Liver (tissue), 9 donors: ENCODE measurements around the gene RUNDC1. TPM values are rescaled to one million over a fixed set of nuclear protein-coding genes. Genes with fewer than 3 reads are reported as not detected.

Experiments
- DNase-seq: peaks from one replicate; pipeline ENCODE4 v3.0.0-alpha.2; 2017; ENCODE audit warnings: low spot score
- H3K27ac ChIP-seq, 2 donors: one replicate each; pipeline ENCODE4 v1.7.0; 2013; ENCODE audit warnings: inconsistent platforms in 2 of 2, low read length in 2 of 2, control low read depth in 1 of 2, low read depth in 1 of 2, mild to moderate bottlenecking in 1 of 2
- H3K27me3 ChIP-seq, 4 donors: one replicate each; pipeline versions ENCODE4 v1.6.1 to v1.7.0; 2013; ENCODE audit warnings: low read length in 3 of 4, inconsistent platforms in 1 of 4, mild to moderate bottlenecking in 1 of 4, moderate library complexity in 1 of 4; ENCODE audit not compliant: control insufficient read depth in 4 of 4, insufficient read depth in 4 of 4
- H3K36me3 ChIP-seq, 4 donors: one replicate each; pipeline versions ENCODE4 v1.6.1 to v1.7.0; 2013; ENCODE audit warnings: low read length in 3 of 4, mild to moderate bottlenecking in 3 of 4, low read depth in 1 of 4, moderate library complexity in 1 of 4; ENCODE audit not compliant: control insufficient read depth in 4 of 4, insufficient read depth in 3 of 4
- H3K4me1 ChIP-seq, 4 donors: one replicate each; pipeline versions ENCODE4 v1.6.1 to v1.7.0; 2013; ENCODE audit warnings: low read length in 3 of 4, mild to moderate bottlenecking in 3 of 4, moderate library complexity in 1 of 4; ENCODE audit not compliant: control insufficient read depth in 4 of 4, insufficient read depth in 4 of 4
- H3K4me3 ChIP-seq, 3 donors: one replicate each; pipeline versions ENCODE4 v1.6.1 to v1.7.0; 2013; ENCODE audit warnings: low read length in 3 of 3, control low read depth in 1 of 3, low read depth in 1 of 3, mild to moderate bottlenecking in 1 of 3
- H3K9ac ChIP-seq, 2 donors: one replicate each; pipeline ENCODE4 v1.7.0; 2013; ENCODE audit warnings: low read length in 2 of 2, mild to moderate bottlenecking in 2 of 2, moderate library complexity in 2 of 2, control low read depth in 1 of 2, low read depth in 1 of 2
- H3K9me3 ChIP-seq, 4 donors: one replicate each; pipeline versions ENCODE4 v1.6.1 to v1.7.0; 2013; ENCODE audit warnings: low read length in 3 of 4; ENCODE audit not compliant: control insufficient read depth in 4 of 4
- ATF3 ChIP-seq: IDR thresholded peaks from 2 replicates; pipeline ENCODE4 v1.6.1; 2016; ENCODE audit warnings: antibody characterized with exemption
- EGR1 ChIP-seq, 2 donors: IDR thresholded peaks; 2 replicates each; pipeline ENCODE4 v1.6.1; 2016 to 2018; ENCODE audit warnings: antibody characterized with exemption in 2 of 2, low read depth in 2 of 2
- FOXA1 ChIP-seq: IDR thresholded peaks from 2 replicates; pipeline ENCODE4 v1.6.1; 2016; ENCODE audit warnings: antibody characterized with exemption
- FOXA2 ChIP-seq: IDR thresholded peaks from 2 replicates; pipeline ENCODE4 v1.6.1; 2016; ENCODE audit warnings: antibody characterized with exemption
- HNF4A ChIP-seq, 2 donors: conservative IDR thresholded peaks; 2 replicates each; pipeline ENCODE4 v1.6.1; 2016; ENCODE audit warnings: antibody characterized with exemption in 2 of 2, mild to moderate bottlenecking in 2 of 2
- HNF4G ChIP-seq: IDR thresholded peaks from 2 replicates; pipeline ENCODE4 v1.6.1; 2016; ENCODE audit warnings: antibody characterized with exemption
- NR2F2 ChIP-seq: IDR thresholded peaks from 2 replicates; pipeline ENCODE4 v1.6.1; 2016; ENCODE audit warnings: antibody characterized with exemption
- RAD21 ChIP-seq, 2 donors: IDR thresholded peaks; 2 replicates each; pipeline ENCODE4 v1.6.1; 2016; ENCODE audit warnings: antibody characterized with exemption in 2 of 2, mild to moderate bottlenecking in 2 of 2
- REST ChIP-seq: IDR thresholded peaks from 2 replicates; pipeline ENCODE4 v1.6.1; 2016; ENCODE audit warnings: antibody characterized with exemption, mild to moderate bottlenecking
- RXRA ChIP-seq, 2 donors: IDR thresholded peaks; 2 replicates each; pipeline ENCODE4 v1.6.1; 2017 to 2018; ENCODE audit warnings: antibody characterized with exemption in 2 of 2, mild to moderate bottlenecking in 1 of 2
- SP1 ChIP-seq: IDR thresholded peaks from 2 replicates; pipeline ENCODE4 v1.6.1; 2018; ENCODE audit warnings: antibody characterized with exemption, mild to moderate bottlenecking
- TAF1 ChIP-seq: conservative IDR thresholded peaks from 2 replicates; pipeline ENCODE4 v1.6.1; 2016; ENCODE audit warnings: antibody characterized with exemption, mild to moderate bottlenecking
- YY1 ChIP-seq: IDR thresholded peaks from 2 replicates; pipeline ENCODE4 v1.6.1; 2016; ENCODE audit warnings: antibody characterized with exemption, mild to moderate bottlenecking
- ZBTB33 ChIP-seq: IDR thresholded peaks from 2 replicates; pipeline ENCODE4 v1.6.1; 2016; ENCODE audit warnings: antibody characterized with exemption
- WGBS: extraction: QIAGEN DNeasy Blood & Tissue Kit; methylation state at CpG from one replicate; pipeline ENCODE4 v1.1.7; 2013; 5-methylcytosine and 5-hydroxymethylcytosine counted together
- polyA plus RNA-seq, 2 donors: library from polyadenylated mRNA; stranded (reverse) in 1 of 2; unstranded in 1 of 2; fragments of 200-250 nt in 1 of 2; fragments of >200 nt in 1 of 2; fragmentation: Nextera tagmentation in 1 of 2; extraction: Ambion mirVana in 1 of 2; gene quantifications; one replicate each; pipeline versions ENCODE4 v1.2.1 to v1.2.3, GENCODE V29; 2013 to 2015
- total RNA-seq, 2 donors: library from RNA; depleted of rRNA; stranded (reverse); fragments of >200 nt; gene quantifications; one replicate each; pipeline ENCODE4 v1.2.3, GENCODE V29; 2014
- donor health status: healthy.
- donor health status: healthy.
- donor health status: healthy.
- donor health status: healthy.
- donor health status: healthy.

The RUNDC1 gene
- total and polyA plus RNA-seq, 4 donors = 2.9 to 8.1 (median 4.4) TPM

DNA sequence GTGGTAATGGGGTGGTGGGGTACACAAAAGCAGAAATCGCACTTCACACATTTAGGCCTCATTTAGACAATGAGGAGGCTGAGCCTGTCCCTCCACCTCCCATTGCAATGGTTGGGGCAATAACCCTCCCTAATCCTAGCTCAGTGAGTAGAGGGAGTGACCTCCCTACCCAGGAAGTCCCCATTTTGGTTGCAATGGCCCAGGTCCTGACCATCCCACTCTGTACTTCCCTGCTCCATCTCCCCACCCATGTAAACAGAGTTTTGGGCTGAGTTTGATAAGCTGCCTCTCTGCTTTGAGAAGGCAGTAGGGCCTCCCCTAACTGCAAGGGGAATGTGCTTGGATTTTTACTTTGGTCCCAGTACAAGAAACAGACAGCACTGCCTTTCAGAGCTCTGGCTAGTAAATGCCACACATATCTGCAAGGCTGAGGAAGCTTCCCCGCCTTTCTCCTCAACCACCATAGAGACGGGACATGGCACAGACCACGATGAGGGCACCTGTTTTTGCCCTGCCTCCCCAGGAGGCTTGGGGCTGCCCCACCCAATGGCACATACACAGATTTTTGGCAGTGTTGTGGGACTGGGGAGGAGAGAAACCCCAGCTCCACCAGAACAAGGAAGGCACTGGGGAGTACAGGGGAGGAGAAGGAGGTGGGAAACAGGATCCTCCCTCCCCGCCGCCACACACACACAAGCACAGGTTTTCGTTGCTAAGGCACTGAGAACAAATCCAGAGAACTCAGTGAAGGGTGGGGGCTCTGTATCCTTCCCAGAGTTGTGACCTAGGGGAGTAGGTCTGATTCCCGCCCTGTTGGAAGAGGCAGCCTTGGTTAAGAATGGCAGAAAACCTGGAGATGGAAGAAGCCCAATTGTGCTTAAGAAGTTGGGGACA, 34.5 kb downstream of the RUNDC1 start:
- Histone ChIP-seq H3K4me3 (no peak overlapping the region), H3K27me3 (no peaks in the 10 kb centered on the region), H3K36me3 (peaks cover 0 to 28% (median 10%) of the 10 kb centered on the region in 4 donors), H3K9me3 (no peaks in the 10 kb centered on the region), H3K9ac (no peak overlapping the region), H3K27ac (peak overlapping the region; percentile 18 to 55), H3K4me1 (peaks cover 0 to 17% (median 11%) of the 10 kb centered on the region in 4 donors)
- WGBS = 83% methylated on average over 8 of the region's 8 CpGs
- no peak for DNase-seq
- TF ChIP-seq YY1 = no peak
- TF ChIP-seq RAD21 (IDR thresholded peaks at IDR 0.05) = no peak
- TF ChIP-seq HNF4G = no peak
- TF ChIP-seq ATF3 = no peak
- TF ChIP-seq NR2F2 = no peak
- no peak for TF ChIP-seq FOXA2
- TF ChIP-seq FOXA1 = no peak
- no peak for TF ChIP-seq ZBTB33
- no peak for TF ChIP-seq REST
- TF ChIP-seq EGR1 (IDR thresholded peaks at IDR 0.05; ENCODE audit: low read depth in 2 of 2) = no peak
- no peak for TF ChIP-seq TAF1
- no peak for TF ChIP-seq HNF4A (conservative IDR thresholded peaks at IDR 0.05)

GRCh38 chr17:43015579-43015978, 35.2 kb downstream of the RUNDC1 start:
- Histone ChIP-seq H3K4me1 (peaks cover 0 to 19% (median 11%) of the 10 kb centered on the region in 4 donors), H3K36me3 (peaks cover 0 to 28% (median 10%) of the 10 kb centered on the region in 4 donors), H3K4me3 (no peak overlapping the region), H3K9me3 (no peaks in the 10 kb centered on the region), H3K27ac (peak overlapping the region; percentile 18 to 55), H3K27me3 (no peaks in the 10 kb centered on the region), H3K9ac (no peak overlapping the region)
- WGBS = 75% methylated on average over 9 of the region's 9 CpGs
- peak; percentile 97 for TF ChIP-seq NR2F2
- no peak for TF ChIP-seq TAF1
- TF ChIP-seq FOXA2 = no peak
- TF ChIP-seq EGR1 (IDR thresholded peaks at IDR 0.05; ENCODE audit: low read depth in 2 of 2) = no peak
- TF ChIP-seq RXRA (IDR thresholded peaks at IDR 0.05) = peak; percentile 59 to 61
- peak; percentile 45 for TF ChIP-seq SP1
- TF ChIP-seq HNF4G = no peak
- DNase-seq = no peak
